ENCODE data around the gene CAMK1D.

GRCh38 chr10:12659706-12660105 is 310.4 kb downstream of the CAMK1D start:
- TF ChIP-seq CTCF (IDR thresholded peaks at IDR 0.05; ENCODE audit: poor library complexity): no peak
- TF ChIP-seq EZH2 (IDR thresholded peaks at IDR 0.05; ENCODE audit: borderline replicate concordance): no peak

Measured in hepatocyte (in vitro differentiated cells).